Measurements from ENCODE around the gene SEMA3F. TPM values are rescaled to one million over a fixed set of nuclear protein-coding genes. Genes with fewer than 3 reads are reported as not detected.

Gene SEMA3F
- total RNA-seq, 1 experiment from 2014 or later, result 69.6 TPM

DNA sequence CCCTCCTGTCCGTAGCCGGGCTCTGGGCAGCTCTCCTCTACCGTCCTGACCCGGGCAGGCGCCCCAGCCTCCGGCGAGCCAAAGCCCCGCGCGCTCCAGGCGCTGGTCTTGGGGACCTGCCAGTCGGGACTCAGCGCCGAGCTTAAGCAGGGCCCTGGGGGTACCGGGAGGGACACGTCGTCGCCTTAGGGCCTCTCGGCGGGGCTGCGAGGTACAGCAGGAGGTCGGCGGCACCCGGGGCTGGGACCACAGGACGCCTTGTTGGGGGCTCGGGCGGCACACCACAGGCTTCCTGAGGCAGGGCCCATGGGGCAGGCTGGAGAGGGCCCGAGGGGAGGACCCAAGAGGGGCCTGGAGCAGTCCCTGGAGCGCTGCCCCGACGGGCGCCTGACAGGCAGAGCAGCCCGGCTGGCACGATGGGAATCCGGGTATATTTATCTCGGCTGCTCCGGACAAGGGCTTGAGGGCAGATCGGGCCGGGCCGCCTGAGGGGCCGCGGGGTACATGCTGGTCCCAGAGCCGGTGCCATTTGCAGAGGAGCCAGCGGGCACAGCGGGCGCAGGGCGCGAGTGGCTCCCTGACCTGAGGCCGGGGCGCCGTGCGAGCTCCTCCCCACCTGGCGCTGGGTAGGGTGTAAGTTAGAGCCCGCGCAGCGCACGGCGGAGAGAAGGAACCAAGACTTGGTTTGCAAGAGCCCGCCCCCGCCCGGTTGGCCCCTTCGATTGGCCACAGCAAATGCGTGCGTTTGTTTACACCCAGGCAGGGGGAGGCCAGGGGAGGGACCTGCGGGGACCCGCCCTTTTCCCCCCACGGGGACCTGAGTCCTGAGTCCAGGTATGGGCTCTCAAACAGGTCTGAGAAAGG, 50.5 kb downstream of the SEMA3F start:
- intact Hi-C loops (cut with micrococcal nuclease; ENCODE audit: unreplicated experiment), result no loop called here
- H3K27ac ChIP-seq (ENCODE audit: low read length), result no peak overlapping the region
- TF ChIP-seq POLR2AphosphoS5 (IDR thresholded peaks at IDR 0.05; ENCODE audit: low read depth, low read length), result no peak
- no peak for TF ChIP-seq SIN3A (IDR thresholded peaks at IDR 0.05; ENCODE audit: borderline replicate concordance, insufficient read depth, low read depth, low read length)
- TF ChIP-seq, protein P1, sequence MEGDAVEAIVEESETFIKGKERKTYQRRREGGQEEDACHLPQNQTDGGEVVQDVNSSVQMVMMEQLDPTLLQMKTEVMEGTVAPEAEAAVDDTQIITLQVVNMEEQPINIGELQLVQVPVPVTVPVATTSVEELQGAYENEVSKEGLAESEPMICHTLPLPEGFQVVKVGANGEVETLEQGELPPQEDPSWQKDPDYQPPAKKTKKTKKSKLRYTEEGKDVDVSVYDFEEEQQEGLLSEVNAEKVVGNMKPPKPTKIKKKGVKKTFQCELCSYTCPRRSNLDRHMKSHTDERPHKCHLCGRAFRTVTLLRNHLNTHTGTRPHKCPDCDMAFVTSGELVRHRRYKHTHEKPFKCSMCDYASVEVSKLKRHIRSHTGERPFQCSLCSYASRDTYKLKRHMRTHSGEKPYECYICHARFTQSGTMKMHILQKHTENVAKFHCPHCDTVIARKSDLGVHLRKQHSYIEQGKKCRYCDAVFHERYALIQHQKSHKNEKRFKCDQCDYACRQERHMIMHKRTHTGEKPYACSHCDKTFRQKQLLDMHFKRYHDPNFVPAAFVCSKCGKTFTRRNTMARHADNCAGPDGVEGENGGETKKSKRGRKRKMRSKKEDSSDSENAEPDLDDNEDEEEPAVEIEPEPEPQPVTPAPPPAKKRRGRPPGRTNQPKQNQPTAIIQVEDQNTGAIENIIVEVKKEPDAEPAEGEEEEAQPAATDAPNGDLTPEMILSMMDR (IDR thresholded peaks at IDR 0.05), result no peak
- no peak for TF ChIP-seq TCF7L2 (IDR thresholded peaks at IDR 0.05; ENCODE audit: low read depth, low read length)
- TF ChIP-seq, protein P2, sequence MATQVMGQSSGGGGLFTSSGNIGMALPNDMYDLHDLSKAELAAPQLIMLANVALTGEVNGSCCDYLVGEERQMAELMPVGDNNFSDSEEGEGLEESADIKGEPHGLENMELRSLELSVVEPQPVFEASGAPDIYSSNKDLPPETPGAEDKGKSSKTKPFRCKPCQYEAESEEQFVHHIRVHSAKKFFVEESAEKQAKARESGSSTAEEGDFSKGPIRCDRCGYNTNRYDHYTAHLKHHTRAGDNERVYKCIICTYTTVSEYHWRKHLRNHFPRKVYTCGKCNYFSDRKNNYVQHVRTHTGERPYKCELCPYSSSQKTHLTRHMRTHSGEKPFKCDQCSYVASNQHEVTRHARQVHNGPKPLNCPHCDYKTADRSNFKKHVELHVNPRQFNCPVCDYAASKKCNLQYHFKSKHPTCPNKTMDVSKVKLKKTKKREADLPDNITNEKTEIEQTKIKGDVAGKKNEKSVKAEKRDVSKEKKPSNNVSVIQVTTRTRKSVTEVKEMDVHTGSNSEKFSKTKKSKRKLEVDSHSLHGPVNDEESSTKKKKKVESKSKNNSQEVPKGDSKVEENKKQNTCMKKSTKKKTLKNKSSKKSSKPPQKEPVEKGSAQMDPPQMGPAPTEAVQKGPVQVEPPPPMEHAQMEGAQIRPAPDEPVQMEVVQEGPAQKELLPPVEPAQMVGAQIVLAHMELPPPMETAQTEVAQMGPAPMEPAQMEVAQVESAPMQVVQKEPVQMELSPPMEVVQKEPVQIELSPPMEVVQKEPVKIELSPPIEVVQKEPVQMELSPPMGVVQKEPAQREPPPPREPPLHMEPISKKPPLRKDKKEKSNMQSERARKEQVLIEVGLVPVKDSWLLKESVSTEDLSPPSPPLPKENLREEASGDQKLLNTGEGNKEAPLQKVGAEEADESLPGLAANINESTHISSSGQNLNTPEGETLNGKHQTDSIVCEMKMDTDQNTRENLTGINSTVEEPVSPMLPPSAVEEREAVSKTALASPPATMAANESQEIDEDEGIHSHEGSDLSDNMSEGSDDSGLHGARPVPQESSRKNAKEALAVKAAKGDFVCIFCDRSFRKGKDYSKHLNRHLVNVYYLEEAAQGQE (IDR thresholded peaks at IDR 0.05; ENCODE audit: insufficient read depth in 1 of 2, low read depth in 2 of 2, low read length in 1 of 2), result no peak
- ChIA-PET CTCF (no interaction called here), POLR2A (no interaction called here)
- no peaks in the 10 kb centered on the region; the same call in 1 of the 2 replicates for H3K4me1 ChIP-seq (ENCODE audit: control insufficient read depth, insufficient read depth, low read length)
- ATAC-seq (peak; percentile 56), DNase-seq (ENCODE audit: low read depth, low spot score) (no peak)
- no TSS peak for BruUV-seq (replicated peaks)
- no peaks in the 10 kb centered on the region for H3K27me3 ChIP-seq (ENCODE audit: control insufficient read depth, insufficient read depth, low read length)
- no peaks in the 10 kb centered on the region for H3K9me3 ChIP-seq (ENCODE audit: control insufficient read depth, insufficient read depth, low read depth, low read length)
- peak overlapping the region; percentile 20 to 41 for H3K4me3 ChIP-seq (ENCODE audit: low read depth in 2 of 2, low read length in 2 of 2)
- no peaks in the 10 kb centered on the region for H3K36me3 ChIP-seq (ENCODE audit: control insufficient read depth, insufficient read depth, low read length)
- in situ Hi-C loops (cut with HindIII; ENCODE audit: low pct_unique_long_range_greater_than_20kb, low sequenced_read_pairs), result no loop called here

DNA sequence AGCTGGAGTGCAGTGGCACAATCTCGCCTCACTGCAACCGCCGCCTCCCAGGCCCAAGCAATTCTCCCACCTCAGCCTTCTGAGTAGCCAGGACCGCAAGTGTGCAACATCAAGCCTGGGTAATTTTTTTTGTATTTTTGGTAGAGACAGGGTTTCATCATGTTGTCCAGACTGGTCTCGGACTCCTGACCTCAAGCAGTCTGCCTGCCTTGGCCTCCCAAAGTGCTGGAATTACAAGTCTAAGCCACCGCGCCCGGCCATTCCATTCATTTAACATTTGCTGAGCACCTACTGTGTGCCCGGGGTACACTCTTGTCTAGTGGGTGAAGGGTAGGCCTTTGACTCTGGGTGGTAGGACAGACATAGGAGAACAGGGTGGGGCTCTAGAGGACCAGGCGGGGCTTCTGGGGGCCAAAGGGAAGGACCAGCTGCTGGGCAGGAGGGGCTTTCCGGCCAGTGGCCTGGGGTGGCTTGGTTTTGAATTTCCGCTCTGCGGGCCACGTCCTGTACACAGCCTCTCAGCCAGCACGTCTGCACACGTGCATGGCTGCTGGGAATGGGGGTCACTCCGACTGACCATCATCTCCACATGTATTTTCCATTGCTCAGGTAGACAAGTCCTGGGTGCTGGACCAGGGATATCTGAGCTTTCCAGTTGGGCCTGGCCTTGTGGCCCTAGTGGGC, 52.4 kb downstream of the SEMA3F start:
- ATAC-seq (no peak), DNase-seq (ENCODE audit: low read depth, low spot score) (no peak)
- Histone ChIP-seq H3K9me3 (ENCODE audit: control insufficient read depth, insufficient read depth, low read depth, low read length) (no peaks in the 10 kb centered on the region), H3K27me3 (ENCODE audit: control insufficient read depth, insufficient read depth, low read length) (no peaks in the 10 kb centered on the region), H3K27ac (ENCODE audit: low read length) (no peak overlapping the region), H3K4me3 (ENCODE audit: low read depth in 2 of 2, low read length in 2 of 2) (no peak overlapping the region), H3K36me3 (ENCODE audit: control insufficient read depth, insufficient read depth, low read length) (no peaks in the 10 kb centered on the region), H3K4me1 (ENCODE audit: control insufficient read depth, insufficient read depth, low read length) (no peaks in the 10 kb centered on the region; the same call in none of the 2 replicates)
- in situ Hi-C loops (cut with HindIII; ENCODE audit: low pct_unique_long_range_greater_than_20kb, low sequenced_read_pairs) (no loop called here), intact Hi-C loops (cut with micrococcal nuclease; ENCODE audit: unreplicated experiment) (no loop called here)
- ChIA-PET CTCF (interaction anchor here (0.5 kb wide), 1 partner anchor 66 kb away, joined by 7 read pairs; no protein-coding TSS in a partner anchor), POLR2A (no interaction called here)
- no TSS peak for BruUV-seq (replicated peaks)
- TF ChIP-seq TCF7L2 (IDR thresholded peaks at IDR 0.05; ENCODE audit: low read depth, low read length) (no peak), POLR2AphosphoS5 (IDR thresholded peaks at IDR 0.05; ENCODE audit: low read depth, low read length) (no peak)
- TF ChIP-seq, protein P2 (IDR thresholded peaks at IDR 0.05; ENCODE audit: insufficient read depth in 1 of 2, low read depth in 2 of 2, low read length in 1 of 2), result no peak
